ENCODE results near the gene SFTPB.

DNA sequence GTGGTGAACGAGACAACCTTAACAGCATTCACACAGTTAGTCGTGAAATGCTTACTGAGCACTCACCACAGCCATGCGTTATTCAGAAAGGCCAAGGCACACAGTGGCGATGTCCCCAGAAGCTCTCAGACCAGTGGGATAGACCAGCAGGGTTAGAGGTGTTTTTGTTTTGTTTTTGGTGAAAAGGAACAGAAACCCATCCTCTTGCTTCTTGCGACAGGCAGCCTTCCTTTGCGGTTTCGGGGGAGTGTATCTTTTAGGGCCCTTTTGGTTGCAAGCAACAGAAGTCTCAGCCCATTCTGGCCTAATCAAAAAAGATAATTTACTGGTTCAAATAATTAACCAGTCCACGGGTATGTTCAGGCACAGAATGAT, 30.9 kb upstream of the SFTPB start:
- no peak for TF ChIP-seq CTCF (IDR thresholded peaks at IDR 0.05)
- no peak for TF ChIP-seq POLR2A (IDR thresholded peaks at IDR 0.05)
